Ishikawa (cell line): ENCODE data around the gene LSM3.

Source experiments
- CEBPB ChIP-seq: IDR thresholded peaks from 2 replicates; pipeline ENCODE4 v1.6.1; 2012
- CREB1 ChIP-seq: IDR thresholded peaks from 2 replicates; pipeline ENCODE4 v1.6.1; 2012; ENCODE audit warnings: low read depth
- EGR1 ChIP-seq: IDR thresholded peaks from 2 replicates; pipeline ENCODE4 v1.6.1; 2012
- EP300 ChIP-seq: IDR thresholded peaks from 2 replicates; pipeline ENCODE4 v1.6.1; 2012; ENCODE audit warnings: borderline replicate concordance
- FOXM1 ChIP-seq: IDR thresholded peaks from 2 replicates; pipeline ENCODE4 v1.6.1; 2012; ENCODE audit warnings: low read depth, borderline replicate concordance
- MAX ChIP-seq: IDR thresholded peaks from 2 replicates; pipeline ENCODE4 v1.6.1; 2012
- NFIC ChIP-seq: IDR thresholded peaks from 2 replicates; pipeline ENCODE4 v1.6.1; 2012
- RAD21 ChIP-seq: IDR thresholded peaks from 2 replicates; pipeline ENCODE4 v1.6.1; 2012; ENCODE audit warnings: low read depth
- TAF1 ChIP-seq: IDR thresholded peaks from 2 replicates; pipeline ENCODE4 v1.6.1; 2012; ENCODE audit warnings: low read depth, mild to moderate bottlenecking
- TCF12 ChIP-seq: IDR thresholded peaks from 2 replicates; pipeline ENCODE4 v1.6.1; 2012; ENCODE audit warnings: low read depth
- TEAD4 ChIP-seq: IDR thresholded peaks from 2 replicates; pipeline ENCODE4 v1.6.1; 2012
- YY1 ChIP-seq: IDR thresholded peaks from 2 replicates; pipeline ENCODE4 v1.6.1; 2012; ENCODE audit warnings: low read depth
- TF ChIP-seq, protein P1 (sequence below): IDR thresholded peaks from 2 replicates; pipeline ENCODE4 v1.6.1; 2012; ENCODE audit warnings: low read depth, mild to moderate bottlenecking
- TF ChIP-seq, protein P2 (sequence below): IDR thresholded peaks from 2 replicates; pipeline ENCODE4 v1.6.1; 2012

DNA sequence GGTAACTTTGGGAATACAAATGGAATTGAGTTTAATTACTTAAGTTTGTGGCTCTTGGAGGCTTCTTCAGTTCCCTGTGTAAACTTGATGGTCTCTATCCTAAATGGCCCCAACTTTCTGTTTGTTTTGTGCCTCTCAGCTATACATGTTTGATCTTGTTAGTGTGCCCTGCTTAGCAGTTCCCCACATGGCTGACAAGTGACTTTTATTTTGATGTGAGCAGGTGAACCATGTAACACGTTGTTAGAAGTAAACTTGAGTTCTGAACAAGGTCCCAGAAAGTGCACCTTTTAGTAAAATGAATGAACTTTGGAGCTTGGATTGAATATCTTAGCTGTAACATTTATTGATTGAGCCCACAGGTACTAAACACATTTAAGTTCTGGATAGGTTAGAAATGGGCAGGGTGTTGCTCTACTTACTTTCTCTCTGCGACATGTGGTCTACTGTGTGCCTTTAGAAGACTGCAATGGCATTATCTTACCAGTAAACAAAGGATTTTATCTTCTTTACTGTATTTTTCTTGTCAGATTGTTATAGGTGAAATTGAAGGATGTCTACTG, 4.5 kb downstream of the LSM3 start:
- no peak for TF ChIP-seq RAD21
- no peak for TF ChIP-seq EP300
- no peak for TF ChIP-seq TAF1
- TF ChIP-seq TCF12 = no peak
- TF ChIP-seq TEAD4 = no peak
- no peak for TF ChIP-seq MAX
- no peak for TF ChIP-seq YY1
- TF ChIP-seq EGR1 = no peak
- TF ChIP-seq, protein P1, sequence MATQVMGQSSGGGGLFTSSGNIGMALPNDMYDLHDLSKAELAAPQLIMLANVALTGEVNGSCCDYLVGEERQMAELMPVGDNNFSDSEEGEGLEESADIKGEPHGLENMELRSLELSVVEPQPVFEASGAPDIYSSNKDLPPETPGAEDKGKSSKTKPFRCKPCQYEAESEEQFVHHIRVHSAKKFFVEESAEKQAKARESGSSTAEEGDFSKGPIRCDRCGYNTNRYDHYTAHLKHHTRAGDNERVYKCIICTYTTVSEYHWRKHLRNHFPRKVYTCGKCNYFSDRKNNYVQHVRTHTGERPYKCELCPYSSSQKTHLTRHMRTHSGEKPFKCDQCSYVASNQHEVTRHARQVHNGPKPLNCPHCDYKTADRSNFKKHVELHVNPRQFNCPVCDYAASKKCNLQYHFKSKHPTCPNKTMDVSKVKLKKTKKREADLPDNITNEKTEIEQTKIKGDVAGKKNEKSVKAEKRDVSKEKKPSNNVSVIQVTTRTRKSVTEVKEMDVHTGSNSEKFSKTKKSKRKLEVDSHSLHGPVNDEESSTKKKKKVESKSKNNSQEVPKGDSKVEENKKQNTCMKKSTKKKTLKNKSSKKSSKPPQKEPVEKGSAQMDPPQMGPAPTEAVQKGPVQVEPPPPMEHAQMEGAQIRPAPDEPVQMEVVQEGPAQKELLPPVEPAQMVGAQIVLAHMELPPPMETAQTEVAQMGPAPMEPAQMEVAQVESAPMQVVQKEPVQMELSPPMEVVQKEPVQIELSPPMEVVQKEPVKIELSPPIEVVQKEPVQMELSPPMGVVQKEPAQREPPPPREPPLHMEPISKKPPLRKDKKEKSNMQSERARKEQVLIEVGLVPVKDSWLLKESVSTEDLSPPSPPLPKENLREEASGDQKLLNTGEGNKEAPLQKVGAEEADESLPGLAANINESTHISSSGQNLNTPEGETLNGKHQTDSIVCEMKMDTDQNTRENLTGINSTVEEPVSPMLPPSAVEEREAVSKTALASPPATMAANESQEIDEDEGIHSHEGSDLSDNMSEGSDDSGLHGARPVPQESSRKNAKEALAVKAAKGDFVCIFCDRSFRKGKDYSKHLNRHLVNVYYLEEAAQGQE = no peak
- no peak for TF ChIP-seq CEBPB
- no peak for TF ChIP-seq NFIC
- TF ChIP-seq CREB1 = no peak
- TF ChIP-seq, protein P2, sequence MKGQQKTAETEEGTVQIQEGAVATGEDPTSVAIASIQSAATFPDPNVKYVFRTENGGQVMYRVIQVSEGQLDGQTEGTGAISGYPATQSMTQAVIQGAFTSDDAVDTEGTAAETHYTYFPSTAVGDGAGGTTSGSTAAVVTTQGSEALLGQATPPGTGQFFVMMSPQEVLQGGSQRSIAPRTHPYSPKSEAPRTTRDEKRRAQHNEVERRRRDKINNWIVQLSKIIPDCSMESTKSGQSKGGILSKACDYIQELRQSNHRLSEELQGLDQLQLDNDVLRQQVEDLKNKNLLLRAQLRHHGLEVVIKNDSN = no peak
- no peak for TF ChIP-seq FOXM1
